Stimulated activated naive CD4-positive, alpha-beta T cell treated with Interleukin-2 at 50 U/mL for 16 hours (primary cell): ENCODE data around the gene DOCK6.
A peak's percentile ranks its signal among the peaks of the same experiment; 100 is the strongest.
"Not testable (repeated sequence)": the region's sequence is repeated elsewhere in the genome, so short reads cannot be mapped to it uniquely, and the experiment has no call there.

Experiments used
- DNase-seq: peaks from one replicate; lab custom pipeline; 2025; lab: John Stamatoyannopoulos, UW

DOCK6 gene

DNA sequence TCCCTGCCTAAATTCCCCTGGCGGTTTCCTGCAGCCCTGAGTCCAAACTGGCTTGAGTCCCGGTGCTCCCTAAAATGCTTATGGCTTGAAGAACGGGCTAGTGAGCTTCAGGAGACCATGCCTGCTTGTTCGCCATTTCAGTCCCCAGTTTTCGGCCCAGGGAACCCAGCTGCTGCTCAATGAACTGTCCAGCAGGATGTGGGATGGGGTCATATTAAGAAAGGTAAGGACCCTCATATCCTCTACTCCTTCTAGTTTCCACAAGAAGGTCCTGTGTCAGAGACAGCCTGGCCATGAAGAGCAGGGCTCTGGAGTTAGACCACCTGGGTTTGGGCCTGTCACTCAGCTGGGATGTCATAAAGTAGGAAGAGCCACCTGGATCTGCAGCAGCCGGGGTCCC lies 89.7 kb downstream of the DOCK6 start:
- DNase-seq: no peak

- DNase-seq: no peak
These were observed 91.2 kb downstream of the DOCK6 start for GRCh38 chr19:11171144-11171543.

GRCh38 chr19:11169896-11170678 lies 92.2 kb downstream of the DOCK6 start:
- no peak for DNase-seq

DNA sequence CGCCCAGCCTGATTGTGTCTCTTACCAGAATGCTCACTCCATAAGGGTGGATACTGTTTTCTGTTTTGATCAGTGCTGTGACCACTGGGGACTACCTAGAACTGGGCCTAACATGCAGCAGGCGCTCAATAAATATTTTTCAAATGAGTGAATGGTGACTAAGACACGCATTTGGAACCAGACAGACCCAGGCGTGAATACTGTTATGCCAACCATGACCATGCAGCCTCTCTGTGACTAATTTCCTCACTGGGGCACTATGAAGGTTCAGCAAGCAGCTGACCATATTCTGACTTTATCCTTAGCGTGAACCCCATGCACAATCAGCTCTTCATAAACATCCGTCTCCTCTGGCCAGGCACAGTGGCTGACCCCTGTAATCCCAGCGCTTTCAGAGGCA lies 93.8 kb downstream of the DOCK6 start:
- DNase-seq: no peak

- DNase-seq: no peak
These were observed 95.8 kb downstream of the DOCK6 start for GRCh38 chr19:11166281-11167142.

DNA sequence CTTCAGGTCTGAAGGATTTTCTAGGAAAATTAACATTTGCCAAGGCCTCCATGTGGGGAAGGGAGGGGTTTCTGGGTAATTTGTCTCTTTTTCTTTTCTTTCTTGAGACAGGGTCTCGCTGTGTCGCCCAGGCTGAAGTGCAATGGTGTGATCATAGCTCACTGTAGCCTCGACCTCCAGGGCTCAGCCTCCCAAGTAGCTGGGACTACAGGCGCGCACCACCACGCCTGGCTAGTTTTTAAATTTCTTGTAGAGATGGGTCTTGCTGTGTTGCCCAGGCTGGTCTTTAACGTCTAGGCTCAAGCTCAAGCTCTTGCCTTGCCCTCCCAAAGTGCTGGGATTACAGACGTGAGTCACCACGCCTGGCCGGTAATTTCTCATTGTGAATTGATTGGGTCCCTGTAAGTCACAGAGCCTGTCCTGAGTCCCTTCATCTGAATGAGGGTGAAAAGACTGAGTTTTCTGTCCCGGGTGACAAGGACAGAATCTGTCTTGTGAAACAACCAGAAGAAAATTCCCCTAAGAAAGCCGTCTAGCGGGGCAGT lies 96.8 kb downstream of the DOCK6 start:
- no peak for DNase-seq

- DNase-seq: no peak
These were observed 97.4 kb downstream of the DOCK6 start for GRCh38 chr19:11164879-11165406.

GRCh38 chr19:11164296-11164695 lies 98.0 kb downstream of the DOCK6 start:
- DNase-seq: no peak

DNA sequence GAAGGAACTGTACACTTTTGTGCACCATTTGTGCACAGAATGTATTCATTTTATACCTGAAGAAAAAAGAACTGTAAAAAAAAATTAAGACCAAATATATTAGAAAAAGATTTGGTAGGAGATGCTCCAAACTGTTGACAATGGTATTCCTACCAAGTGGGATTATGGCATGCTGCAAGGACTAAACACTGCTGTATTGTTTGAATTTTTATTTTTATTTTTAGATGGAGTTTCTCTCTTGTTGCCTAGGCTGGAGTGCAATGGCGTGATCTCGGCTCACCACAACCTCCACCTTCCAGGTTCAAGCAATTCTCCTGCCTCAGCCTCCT lies 101.9 kb downstream of the DOCK6 start:
- DNase-seq: not testable (repeated sequence)

DNA sequence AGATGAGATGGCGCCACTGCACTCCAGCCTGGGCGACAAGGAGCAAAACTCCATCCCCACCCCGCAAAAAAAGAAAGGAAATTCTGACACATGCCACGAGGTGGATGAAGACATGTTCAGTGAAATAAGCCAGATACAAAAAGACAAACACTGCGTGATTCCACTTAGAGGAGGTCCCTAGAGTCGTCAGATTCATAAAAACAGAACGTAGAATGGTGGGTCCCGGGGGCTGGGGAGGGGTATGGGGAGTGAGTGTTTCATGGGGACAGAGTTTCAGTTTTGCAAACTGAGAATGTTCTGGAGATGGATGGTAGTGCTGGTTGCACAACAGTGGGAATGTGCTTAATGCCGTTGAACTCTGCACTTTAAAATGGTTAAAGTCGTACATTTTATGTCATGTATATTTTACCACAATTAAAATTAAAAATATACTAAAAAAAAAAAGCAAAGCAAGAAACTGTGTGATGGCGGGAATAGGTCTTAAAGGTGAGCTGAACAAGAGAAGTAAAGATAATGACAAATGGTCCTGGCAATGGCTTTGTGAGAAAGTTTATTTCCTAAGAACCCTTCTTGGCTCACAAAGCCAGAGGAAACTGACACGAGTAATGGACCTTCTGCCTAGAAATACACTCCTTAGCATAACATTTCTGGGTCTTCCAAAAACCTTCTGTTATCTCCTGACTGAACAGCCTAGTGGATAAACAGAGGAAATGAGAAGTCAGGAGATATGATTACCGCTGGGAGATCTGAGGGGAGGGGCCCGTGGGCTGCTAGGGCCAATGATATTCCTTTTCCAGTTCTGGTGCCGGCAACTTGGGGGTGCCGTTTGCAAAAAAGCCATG lies 102.5 kb downstream of the DOCK6 start:
- no peak for DNase-seq

GRCh38 chr19:11155373-11156120 lies 106.8 kb downstream of the DOCK6 start, which contains the start of gene SPC24:
Gene SPC24, minus strand, starts transcription at chr19:11155782. Its CDS starts 6 bp downstream, at chr19:11155776.
- DNase-seq: peak; percentile 89

DNA sequence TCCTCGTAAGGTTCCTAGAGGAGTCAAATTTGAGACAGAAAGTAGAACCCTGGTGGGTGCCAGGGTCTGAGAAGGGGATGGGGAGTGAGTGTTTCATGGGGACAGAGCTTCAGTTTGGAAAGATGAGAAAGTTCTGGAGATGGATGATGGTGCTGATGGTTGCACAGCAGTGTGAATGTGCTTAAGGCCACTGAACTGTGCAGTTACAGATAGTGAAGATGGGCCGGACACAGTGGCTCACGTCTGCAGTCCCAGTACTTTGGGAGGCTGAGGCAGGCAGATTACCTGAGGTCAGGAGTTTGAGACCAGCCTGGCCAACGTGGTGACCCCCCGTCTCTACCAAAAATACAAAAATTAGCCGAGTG lies 107.7 kb downstream of the DOCK6 start:
- no peak for DNase-seq

DNA sequence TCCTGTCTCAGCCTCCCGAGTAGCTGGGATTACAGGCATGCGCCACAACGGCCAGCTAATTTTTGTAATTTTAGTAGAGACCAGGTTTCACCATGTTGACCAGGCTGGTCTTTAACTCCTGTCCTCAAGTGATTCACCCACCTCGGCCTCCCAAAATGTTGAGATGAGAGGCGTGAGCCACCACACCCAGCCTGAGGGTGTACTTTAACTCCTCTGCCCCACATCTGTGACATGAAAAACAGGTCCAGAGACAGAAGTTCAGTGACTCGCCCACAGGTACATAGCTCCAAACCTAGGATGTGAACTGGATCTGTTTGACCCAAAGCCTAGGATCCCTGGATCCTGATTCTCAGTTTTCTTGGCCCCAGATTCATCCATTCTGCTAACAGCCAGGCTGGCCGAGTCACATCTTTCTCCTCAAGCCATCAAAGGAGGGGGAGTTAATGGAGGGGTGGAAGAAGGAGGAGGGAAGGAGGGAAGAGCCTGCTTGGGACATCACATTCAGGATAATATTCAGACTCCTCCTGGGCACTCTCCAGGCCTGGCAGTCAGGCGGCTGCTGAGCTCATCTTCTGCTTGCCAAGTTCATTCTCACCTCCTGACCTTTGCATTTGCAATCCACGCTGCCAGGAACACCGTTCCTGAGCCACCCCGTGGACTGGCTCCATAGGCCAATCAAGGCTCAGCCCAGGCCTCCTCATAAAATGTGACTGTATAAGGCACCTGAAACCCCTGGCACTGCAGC lies 109.8 kb downstream of the DOCK6 start:
- no peak for DNase-seq

DNA sequence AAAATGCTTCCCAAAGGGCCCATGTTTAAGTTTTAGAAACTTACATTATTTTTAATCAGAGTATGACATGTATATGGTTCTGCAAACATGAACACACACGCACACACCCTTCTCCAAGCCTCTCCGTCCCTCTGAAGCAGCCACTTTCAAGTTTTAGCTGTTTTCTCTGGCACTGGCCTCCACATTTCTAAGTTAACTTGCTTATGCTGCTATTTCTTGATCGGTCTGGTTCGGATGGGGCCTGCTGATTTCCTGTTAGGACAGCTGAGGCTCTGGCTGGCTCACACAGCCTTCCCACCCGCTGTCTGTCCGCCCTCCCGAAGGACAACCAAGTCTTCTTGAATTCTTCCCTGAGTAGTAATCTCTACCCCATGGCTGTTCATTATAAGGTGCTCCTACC lies 111.1 kb downstream of the DOCK6 start:
- no peak for DNase-seq
